ENCODE data around the gene ZNRF1. TPM values are rescaled to one million over a fixed set of nuclear protein-coding genes. Genes with fewer than 3 reads are reported as not detected.
A peak's percentile ranks its signal among the peaks of the same experiment; 100 is the strongest.

The ZNRF1 gene
- polyA plus RNA-seq, 1 experiment: 24.1 TPM

- ChIA-PET POLR2A (interaction anchor here (0.7 kb wide), 1 partner anchor 14 kb away, joined by 4 read pairs; the partner anchor contains the start of gene LDHD), CTCF (interaction anchor here (0.7 to 2.4 kb wide), 5 partner anchors 15 to 422 kb away, joined by 3 to 10 read pairs (median 4); no protein-coding TSS in a partner anchor)
- no peak for DNase-seq (ENCODE audit: low read depth)
- 0 out of 2 replicates have a peak, but pooled peaks have one; percentile 6 for TF ChIP-seq CTCF (IDR thresholded peaks at IDR 0.05; ENCODE audit: insufficient read depth, low read depth, low read length)
- H3K27me3 ChIP-seq (ENCODE audit: control insufficient read depth, insufficient read depth, low read length): peaks cover 3% of the 10 kb centered on the region
- no peaks in the 10 kb centered on the region for H3K36me3 ChIP-seq (ENCODE audit: control insufficient read depth, insufficient read depth, low read length)
- no peak overlapping the region for H3K4me3 ChIP-seq (ENCODE audit: low read depth, low read length)
Observed at GRCh38 chr16:75130150-75130771, 131.4 kb downstream of the ZNRF1 start.

GRCh38 chr16:75131081-75131480 is 132.3 kb downstream of the ZNRF1 start:
- CTCF ChIA-PET: interaction anchor here (1.8 to 2.4 kb wide), 3 partner anchors 14 to 318 kb away, joined by 4 to 10 read pairs (median 5); no protein-coding TSS in a partner anchor
- DNase-seq (ENCODE audit: low read depth): no peak
- TF ChIP-seq CTCF (IDR thresholded peaks at IDR 0.05; ENCODE audit: insufficient read depth, low read depth, low read length): no peak
- Histone ChIP-seq H3K27me3 (ENCODE audit: control insufficient read depth, insufficient read depth, low read length) (peaks cover 3% of the 10 kb centered on the region), H3K4me3 (ENCODE audit: low read depth, low read length) (no peak overlapping the region), H3K36me3 (ENCODE audit: control insufficient read depth, insufficient read depth, low read length) (no peaks in the 10 kb centered on the region)
- POLR2A ChIA-PET: no interaction called here

- Histone ChIP-seq H3K27me3 (ENCODE audit: control insufficient read depth, insufficient read depth, low read length) (no peaks in the 10 kb centered on the region), H3K36me3 (ENCODE audit: control insufficient read depth, insufficient read depth, low read length) (no peaks in the 10 kb centered on the region), H3K4me3 (ENCODE audit: low read depth, low read length) (no peak overlapping the region)
- no peak for TF ChIP-seq CTCF (IDR thresholded peaks at IDR 0.05; ENCODE audit: insufficient read depth, low read depth, low read length)
- ChIA-PET CTCF (no interaction called here), POLR2A (interaction anchor here (0.6 kb wide), 1 partner anchor 20 kb away, joined by 3 read pairs; no protein-coding TSS in a partner anchor)
- DNase-seq (ENCODE audit: low read depth): no peak
Observed at GRCh38 chr16:75138233-75138632, 139.4 kb downstream of the ZNRF1 start.

GRCh38 chr16:75138636-75139035 is 139.8 kb downstream of the ZNRF1 start:
- H3K4me3 ChIP-seq (ENCODE audit: low read depth, low read length): no peak overlapping the region
- no peaks in the 10 kb centered on the region for H3K27me3 ChIP-seq (ENCODE audit: control insufficient read depth, insufficient read depth, low read length)
- DNase-seq (ENCODE audit: low read depth): no peak
- ChIA-PET CTCF (no interaction called here), POLR2A (no interaction called here)
- TF ChIP-seq CTCF (IDR thresholded peaks at IDR 0.05; ENCODE audit: insufficient read depth, low read depth, low read length): no peak
- no peaks in the 10 kb centered on the region for H3K36me3 ChIP-seq (ENCODE audit: control insufficient read depth, insufficient read depth, low read length)

GRCh38 chr16:75139498-75139897 is 140.7 kb downstream of the ZNRF1 start:
- Histone ChIP-seq H3K36me3 (ENCODE audit: control insufficient read depth, insufficient read depth, low read length) (no peaks in the 10 kb centered on the region), H3K4me3 (ENCODE audit: low read depth, low read length) (no peak overlapping the region), H3K27me3 (ENCODE audit: control insufficient read depth, insufficient read depth, low read length) (no peaks in the 10 kb centered on the region)
- ChIA-PET POLR2A (no interaction called here), CTCF (no interaction called here)
- TF ChIP-seq CTCF (IDR thresholded peaks at IDR 0.05; ENCODE audit: insufficient read depth, low read depth, low read length): no peak
- DNase-seq (ENCODE audit: low read depth): no peak
